Lung (tissue), 12 donors: Measurements from ENCODE around the gene SRBD1. TPM values are rescaled to one million over a fixed set of nuclear protein-coding genes. Genes with fewer than 3 reads are reported as not detected.

ENCODE experiments used
- ATAC-seq: fragments of 200-7000 bp; cut with Tn5 transposase; one replicate; pipeline ENCODE4 v1.9.1; 2020; ENCODE audit warnings: moderate number of reproducible peaks; ENCODE audit not compliant: insufficient read depth, low FRiP score
- DNase-seq, 3 donors: peaks; one replicate each; pipeline ENCODE4 v3.0.0-alpha.2; 2013 to 2017
- H3K27ac ChIP-seq, 2 donors: one replicate each; pipeline ENCODE4 v1.5.1; 2013; ENCODE audit warnings: mild to moderate bottlenecking in 2 of 2, moderate library complexity in 2 of 2, control low read depth in 1 of 2, inconsistent platforms in 1 of 2, low read depth in 1 of 2, low read length in 1 of 2
- H3K27me3 ChIP-seq, 3 donors: one replicate each; pipeline ENCODE4 v1.5.1; 2013; ENCODE audit warnings: low read length in 2 of 3; ENCODE audit not compliant: control insufficient read depth in 3 of 3, insufficient read depth in 3 of 3
- H3K36me3 ChIP-seq, 4 donors: one replicate each; pipeline ENCODE4 v1.5.1; 2013; ENCODE audit warnings: low read length in 4 of 4, mild to moderate bottlenecking in 1 of 4, moderate library complexity in 1 of 4; ENCODE audit not compliant: control insufficient read depth in 4 of 4, insufficient read depth in 4 of 4
- H3K4me1 ChIP-seq, 5 donors: one replicate each; pipeline ENCODE4 v1.5.1; 2013; ENCODE audit warnings: low read length in 5 of 5, mild to moderate bottlenecking in 2 of 5, moderate library complexity in 1 of 5; ENCODE audit not compliant: control insufficient read depth in 5 of 5, insufficient read depth in 5 of 5
- H3K4me3 ChIP-seq: one replicate; pipeline ENCODE4 v1.5.1; 2013; ENCODE audit warnings: mild to moderate bottlenecking, control low read depth, moderate library complexity
- H3K9ac ChIP-seq, 2 donors: one replicate each; pipeline ENCODE4 v1.5.1; 2013; ENCODE audit warnings: low read length in 2 of 2, control low read depth in 1 of 2; ENCODE audit not compliant: insufficient read depth in 1 of 2
- H3K9me3 ChIP-seq, 4 donors: one replicate each; pipeline ENCODE4 v1.5.1; 2013; ENCODE audit warnings: low read length in 3 of 4, mild to moderate bottlenecking in 1 of 4, moderate library complexity in 1 of 4; ENCODE audit not compliant: control insufficient read depth in 4 of 4, insufficient read depth in 3 of 4
- WGBS, 2 donors: extraction: QIAGEN DNeasy Blood & Tissue Kit; methylation state at CpG; one replicate each; pipeline ENCODE4 v1.1.7; 2013; 5-methylcytosine and 5-hydroxymethylcytosine counted together
- polyA plus RNA-seq, 2 donors: library from polyadenylated mRNA; stranded (reverse); fragments of 200-250 nt; gene quantifications; one replicate each; pipeline ENCODE4 v1.2.1, GENCODE V29; 2013
- total RNA-seq, 2 donors: library from RNA; depleted of rRNA in 1 of 2; stranded (reverse); fragments of >200 nt in 1 of 2; gene quantifications; one replicate each; pipeline ENCODE4 v1.2.1, GENCODE V29; 2014 to 2021
- TF ChIP-seq, protein P1 (sequence below): IDR thresholded peaks from 2 replicates; pipeline ENCODE4 v1.5.1; 2012; ENCODE audit warnings: mild to moderate bottlenecking; ENCODE audit errors: control extremely low read depth, extremely low read depth
- donor health status: control.
- donor health status: control.
- donor health status: Bipolar disorder and iron deficiency.
- donor health status: healthy.
- donor health status: DM: yes; HTN: yes; CAD: no.

The SRBD1 gene
- total and polyA plus RNA-seq, 4 donors = 5.6 to 30.6 (median 11.5) TPM

DNA sequence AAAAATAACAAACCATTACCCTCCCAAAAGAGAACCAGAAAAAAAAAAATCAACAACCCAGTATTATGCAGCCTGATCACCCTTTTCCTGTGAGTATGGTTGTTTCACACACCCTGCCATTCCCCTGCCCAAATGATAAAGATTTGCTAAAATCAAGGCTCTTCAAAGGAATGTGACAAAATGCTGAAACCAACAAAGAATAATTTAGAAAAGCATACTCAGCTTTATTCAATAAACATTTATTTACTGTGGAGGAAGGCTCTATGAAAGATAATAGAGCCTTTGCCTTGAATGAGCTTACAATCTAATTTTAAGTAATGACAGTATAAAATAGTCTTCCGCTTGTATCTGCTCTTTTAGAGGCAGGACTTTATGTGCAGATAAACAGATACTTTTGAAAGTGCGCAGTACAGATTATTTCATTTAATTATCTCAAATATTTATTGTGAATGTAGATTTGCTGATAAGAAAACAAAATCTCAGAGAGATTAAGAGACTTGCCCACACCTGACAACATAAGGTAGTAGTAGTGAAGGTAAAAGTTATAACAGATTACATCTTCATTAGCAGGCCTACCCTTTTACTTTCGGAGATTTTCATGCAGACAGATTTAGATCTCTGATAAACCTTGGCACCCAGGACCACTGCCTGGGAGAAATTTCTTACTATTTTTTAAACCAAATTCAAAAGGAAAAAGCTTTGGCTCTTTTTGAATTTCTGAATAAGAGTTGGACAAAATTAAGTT is 211.9 kb downstream of the SRBD1 start:
- WGBS, 2 donors = 96 to 98% methylated on average over 3 of the region's 3 CpGs

DNA sequence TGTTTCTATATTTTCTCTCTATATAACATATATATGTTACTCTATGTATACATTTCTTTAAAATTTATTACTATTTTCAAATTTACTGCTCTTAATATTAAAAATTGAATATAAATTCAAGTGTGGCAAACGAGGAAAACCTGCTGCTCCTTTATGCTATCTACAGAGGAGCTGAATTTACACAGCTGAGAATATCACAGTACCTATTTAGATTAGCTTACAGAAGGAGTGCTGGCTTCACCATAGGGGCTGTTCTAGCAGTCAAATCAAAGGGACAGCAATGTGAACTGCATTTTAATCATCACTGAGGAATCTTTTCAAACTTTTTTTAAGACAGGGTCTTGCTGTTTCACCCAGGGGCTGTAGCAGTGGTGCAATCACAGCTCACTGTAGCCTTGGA is 213.8 kb downstream of the SRBD1 start:
- Histone ChIP-seq H3K4me1 (no peaks in the 10 kb centered on the region), H3K27ac (no peak overlapping the region), H3K9ac (no peak overlapping the region), H3K4me3 (no peak overlapping the region), H3K9me3 (no peaks in the 10 kb centered on the region), H3K27me3 (no peaks in the 10 kb centered on the region), H3K36me3 (peaks cover 0 to 1% (median under 1%) of the 10 kb centered on the region in 4 donors)
- no peak for DNase-seq
- no peak for ATAC-seq
- TF ChIP-seq, protein P1, sequence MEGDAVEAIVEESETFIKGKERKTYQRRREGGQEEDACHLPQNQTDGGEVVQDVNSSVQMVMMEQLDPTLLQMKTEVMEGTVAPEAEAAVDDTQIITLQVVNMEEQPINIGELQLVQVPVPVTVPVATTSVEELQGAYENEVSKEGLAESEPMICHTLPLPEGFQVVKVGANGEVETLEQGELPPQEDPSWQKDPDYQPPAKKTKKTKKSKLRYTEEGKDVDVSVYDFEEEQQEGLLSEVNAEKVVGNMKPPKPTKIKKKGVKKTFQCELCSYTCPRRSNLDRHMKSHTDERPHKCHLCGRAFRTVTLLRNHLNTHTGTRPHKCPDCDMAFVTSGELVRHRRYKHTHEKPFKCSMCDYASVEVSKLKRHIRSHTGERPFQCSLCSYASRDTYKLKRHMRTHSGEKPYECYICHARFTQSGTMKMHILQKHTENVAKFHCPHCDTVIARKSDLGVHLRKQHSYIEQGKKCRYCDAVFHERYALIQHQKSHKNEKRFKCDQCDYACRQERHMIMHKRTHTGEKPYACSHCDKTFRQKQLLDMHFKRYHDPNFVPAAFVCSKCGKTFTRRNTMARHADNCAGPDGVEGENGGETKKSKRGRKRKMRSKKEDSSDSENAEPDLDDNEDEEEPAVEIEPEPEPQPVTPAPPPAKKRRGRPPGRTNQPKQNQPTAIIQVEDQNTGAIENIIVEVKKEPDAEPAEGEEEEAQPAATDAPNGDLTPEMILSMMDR = no peak
- WGBS, 2 donors = 89 to 95% methylated on average over 1 of the region's 1 CpG

More for the DNA sequence above, 211.9 kb downstream of the SRBD1 start:
- TF ChIP-seq, protein P1 = no peak
- H3K9ac ChIP-seq = no peak overlapping the region
- ATAC-seq (no peak), DNase-seq (no peak)
- no peaks in the 10 kb centered on the region for H3K36me3 ChIP-seq
- no peaks in the 10 kb centered on the region for H3K27me3 ChIP-seq
- peaks cover 0 to 4% (median 0%) of the 10 kb centered on the region in 5 donors for H3K4me1 ChIP-seq
- no peak overlapping the region for H3K27ac ChIP-seq
- H3K9me3 ChIP-seq = no peaks in the 10 kb centered on the region
- no peak overlapping the region for H3K4me3 ChIP-seq

DNA sequence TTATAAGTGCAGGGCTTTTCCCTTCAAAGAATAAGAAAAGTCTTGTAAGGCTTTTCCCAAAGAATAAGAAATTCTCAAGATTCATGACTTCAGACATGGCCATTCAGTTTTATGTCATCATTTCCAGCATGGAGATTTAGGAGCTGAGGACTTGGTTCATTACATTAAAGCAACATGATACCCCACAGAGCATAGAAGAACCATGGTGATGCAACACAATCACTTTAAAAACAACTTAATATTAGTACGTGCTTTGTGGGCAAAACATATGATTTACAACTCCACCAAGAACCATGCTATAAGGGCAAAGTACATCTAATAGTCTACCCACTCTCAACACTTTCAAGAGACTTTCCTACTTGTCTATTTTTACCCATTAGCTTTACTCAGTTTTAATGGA is 214.4 kb downstream of the SRBD1 start:
- no peak overlapping the region for H3K27ac ChIP-seq
- ATAC-seq = no peak
- H3K9ac ChIP-seq = no peak overlapping the region
- no peak overlapping the region for H3K4me3 ChIP-seq
- H3K27me3 ChIP-seq = no peaks in the 10 kb centered on the region
- TF ChIP-seq, protein P1 = no peak
- no peak for DNase-seq
- no peaks in the 10 kb centered on the region for H3K9me3 ChIP-seq
- no peaks in the 10 kb centered on the region for H3K4me1 ChIP-seq
- 93% methylated on average over 1 of the region's 1 CpG for WGBS, 2 donors
- H3K36me3 ChIP-seq = peaks cover 0 to 3% (median under 1%) of the 10 kb centered on the region in 4 donors

DNA sequence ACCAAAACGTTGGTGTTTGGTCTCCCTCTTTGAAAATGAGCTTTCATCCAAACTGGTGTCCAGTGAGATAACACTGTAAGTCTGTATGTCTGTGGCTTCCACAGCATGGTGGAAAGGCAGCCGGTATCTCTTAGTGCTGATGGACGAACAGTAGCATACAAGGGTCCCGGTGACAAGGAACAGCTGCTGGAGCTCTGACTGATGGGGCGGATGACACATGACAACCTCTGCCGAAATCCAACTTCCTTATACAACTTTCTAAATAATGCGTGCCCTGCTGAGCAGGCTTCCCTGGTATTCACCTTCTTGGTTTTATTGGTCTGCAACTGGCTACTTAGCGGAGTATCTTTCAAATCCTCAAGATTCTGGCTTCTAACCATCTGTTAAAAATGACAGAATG is 216.2 kb downstream of the SRBD1 start:
- 87 to 90% methylated on average over 8 of the region's 8 CpGs for WGBS, 2 donors
- ATAC-seq = no peak
- no peaks in the 10 kb centered on the region for H3K9me3 ChIP-seq
- DNase-seq = no peak
- no peak overlapping the region for H3K4me3 ChIP-seq
- no peak overlapping the region for H3K27ac ChIP-seq
- no peaks in the 10 kb centered on the region for H3K27me3 ChIP-seq
- H3K9ac ChIP-seq = no peak overlapping the region
- H3K4me1 ChIP-seq = peaks cover 0 to 4% (median 0%) of the 10 kb centered on the region in 5 donors
- peaks cover 0 to 3% (median under 1%) of the 10 kb centered on the region in 4 donors for H3K36me3 ChIP-seq
- TF ChIP-seq, protein P1 = no peak
